SK-N-SH (cell line): Measurements from ENCODE around the gene SNX5.

ENCODE experiments used
- ELF1 ChIP-seq: IDR thresholded peaks from 2 replicates; pipeline ENCODE4 v1.4.0; 2012
- EP300 ChIP-seq, 2 experiments: IDR thresholded peaks; 2 replicates each; pipeline versions ENCODE4 v1.4.0 to v1.6.1; 2012; ENCODE audit warnings: borderline replicate concordance in 1 of 2, low read depth in 1 of 2, low read length in 1 of 2
- EZH2phosphoT487 ChIP-seq: fragments of 200-600 bp; sonication (generic); IDR thresholded peaks from 2 replicates; pipeline ENCODE4 v1.6.1; 2017; ENCODE audit warnings: low read depth, mixed run types, mild to moderate bottlenecking, antibody characterized with exemption, moderate library complexity, borderline replicate concordance
- GATA2 ChIP-seq: sonication (generic); formaldehyde crosslinking; IDR thresholded peaks from 2 replicates; pipeline ENCODE4 v1.5.0; 2020; ENCODE audit warnings: mild to moderate bottlenecking, missing genetic modification reagents
- MXI1 ChIP-seq: IDR thresholded peaks from 2 replicates; pipeline ENCODE4 v1.6.1; 2012; ENCODE audit warnings: mild to moderate bottlenecking, low read depth, low read length, improper control_type of control experiment
- PBX3 ChIP-seq: IDR thresholded peaks from 2 replicates; pipeline ENCODE4; 2012
- POLR2AphosphoS5 ChIP-seq: IDR thresholded peaks from 2 replicates; pipeline ENCODE4 v1.6.1; 2012; ENCODE audit warnings: low read depth, low read length
- RAD21 ChIP-seq: IDR thresholded peaks from 2 replicates; pipeline ENCODE4 v1.6.1; 2012; ENCODE audit warnings: mild to moderate bottlenecking, low read length
- SMC3 ChIP-seq: IDR thresholded peaks from 2 replicates; pipeline ENCODE4 v1.6.1; 2012; ENCODE audit warnings: low read depth, low read length, improper control_type of control experiment
- TF ChIP-seq, protein P1 (sequence below): fragments of 200-600 bp; sonication (generic); IDR thresholded peaks from 2 replicates; pipeline ENCODE4 v1.6.1; 2017; ENCODE audit warnings: antibody characterized with exemption, mild to moderate bottlenecking, moderate library complexity
- TF ChIP-seq, protein P2 (sequence below): IDR thresholded peaks from 2 replicates; pipeline ENCODE4 v1.6.1; 2012; ENCODE audit warnings: mild to moderate bottlenecking, low read depth, low read length, moderate library complexity
- TF ChIP-seq, protein P3 (sequence below): IDR thresholded peaks from 2 replicates; pipeline ENCODE4 v1.4.0; 2012; ENCODE audit warnings: low read depth, borderline replicate concordance

DNA sequence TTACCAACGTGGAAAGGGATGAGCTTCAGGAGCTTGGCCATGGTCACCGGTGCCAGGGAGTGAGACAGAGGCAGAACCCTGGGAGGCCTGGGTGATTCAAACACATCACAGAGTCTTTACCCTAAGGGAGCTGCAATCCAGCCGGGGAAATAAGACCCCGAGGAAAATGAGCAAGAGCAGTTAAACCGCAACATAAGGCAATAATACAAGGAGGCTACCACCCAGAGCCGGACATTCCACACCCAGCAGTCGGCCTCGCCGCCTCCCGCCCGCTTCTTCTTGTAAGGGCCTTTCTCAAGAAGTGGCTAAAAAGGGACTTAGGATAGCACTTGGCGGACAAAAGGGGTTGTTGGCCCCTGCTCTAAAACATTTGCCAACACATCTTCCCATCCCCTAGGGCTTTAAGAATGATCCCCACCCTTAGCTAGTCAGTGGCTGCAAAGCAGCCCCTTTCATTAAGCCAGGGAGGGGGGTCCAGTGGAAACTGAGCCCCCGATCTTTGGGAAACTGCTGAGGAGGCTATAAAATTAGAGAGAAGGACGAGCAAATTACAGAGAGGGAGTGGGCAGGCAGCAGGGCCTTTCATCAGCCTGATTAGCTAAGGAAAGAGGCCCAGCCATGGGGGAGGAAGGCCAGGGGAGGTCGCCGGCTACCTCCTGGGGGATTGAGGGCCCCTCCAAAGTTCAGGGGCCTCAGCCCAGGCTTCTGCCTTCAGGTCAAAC is 34.3 kb downstream of the SNX5 start:
- TF ChIP-seq EP300 (IDR thresholded peaks at IDR 0.05; ENCODE audit: borderline replicate concordance in 1 of 2, low read depth in 1 of 2, low read length in 1 of 2) = no peak
- no peak for TF ChIP-seq ELF1
- TF ChIP-seq, protein P1, sequence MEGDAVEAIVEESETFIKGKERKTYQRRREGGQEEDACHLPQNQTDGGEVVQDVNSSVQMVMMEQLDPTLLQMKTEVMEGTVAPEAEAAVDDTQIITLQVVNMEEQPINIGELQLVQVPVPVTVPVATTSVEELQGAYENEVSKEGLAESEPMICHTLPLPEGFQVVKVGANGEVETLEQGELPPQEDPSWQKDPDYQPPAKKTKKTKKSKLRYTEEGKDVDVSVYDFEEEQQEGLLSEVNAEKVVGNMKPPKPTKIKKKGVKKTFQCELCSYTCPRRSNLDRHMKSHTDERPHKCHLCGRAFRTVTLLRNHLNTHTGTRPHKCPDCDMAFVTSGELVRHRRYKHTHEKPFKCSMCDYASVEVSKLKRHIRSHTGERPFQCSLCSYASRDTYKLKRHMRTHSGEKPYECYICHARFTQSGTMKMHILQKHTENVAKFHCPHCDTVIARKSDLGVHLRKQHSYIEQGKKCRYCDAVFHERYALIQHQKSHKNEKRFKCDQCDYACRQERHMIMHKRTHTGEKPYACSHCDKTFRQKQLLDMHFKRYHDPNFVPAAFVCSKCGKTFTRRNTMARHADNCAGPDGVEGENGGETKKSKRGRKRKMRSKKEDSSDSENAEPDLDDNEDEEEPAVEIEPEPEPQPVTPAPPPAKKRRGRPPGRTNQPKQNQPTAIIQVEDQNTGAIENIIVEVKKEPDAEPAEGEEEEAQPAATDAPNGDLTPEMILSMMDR = no peak
- no peak for TF ChIP-seq MXI1
- TF ChIP-seq, protein P2, sequence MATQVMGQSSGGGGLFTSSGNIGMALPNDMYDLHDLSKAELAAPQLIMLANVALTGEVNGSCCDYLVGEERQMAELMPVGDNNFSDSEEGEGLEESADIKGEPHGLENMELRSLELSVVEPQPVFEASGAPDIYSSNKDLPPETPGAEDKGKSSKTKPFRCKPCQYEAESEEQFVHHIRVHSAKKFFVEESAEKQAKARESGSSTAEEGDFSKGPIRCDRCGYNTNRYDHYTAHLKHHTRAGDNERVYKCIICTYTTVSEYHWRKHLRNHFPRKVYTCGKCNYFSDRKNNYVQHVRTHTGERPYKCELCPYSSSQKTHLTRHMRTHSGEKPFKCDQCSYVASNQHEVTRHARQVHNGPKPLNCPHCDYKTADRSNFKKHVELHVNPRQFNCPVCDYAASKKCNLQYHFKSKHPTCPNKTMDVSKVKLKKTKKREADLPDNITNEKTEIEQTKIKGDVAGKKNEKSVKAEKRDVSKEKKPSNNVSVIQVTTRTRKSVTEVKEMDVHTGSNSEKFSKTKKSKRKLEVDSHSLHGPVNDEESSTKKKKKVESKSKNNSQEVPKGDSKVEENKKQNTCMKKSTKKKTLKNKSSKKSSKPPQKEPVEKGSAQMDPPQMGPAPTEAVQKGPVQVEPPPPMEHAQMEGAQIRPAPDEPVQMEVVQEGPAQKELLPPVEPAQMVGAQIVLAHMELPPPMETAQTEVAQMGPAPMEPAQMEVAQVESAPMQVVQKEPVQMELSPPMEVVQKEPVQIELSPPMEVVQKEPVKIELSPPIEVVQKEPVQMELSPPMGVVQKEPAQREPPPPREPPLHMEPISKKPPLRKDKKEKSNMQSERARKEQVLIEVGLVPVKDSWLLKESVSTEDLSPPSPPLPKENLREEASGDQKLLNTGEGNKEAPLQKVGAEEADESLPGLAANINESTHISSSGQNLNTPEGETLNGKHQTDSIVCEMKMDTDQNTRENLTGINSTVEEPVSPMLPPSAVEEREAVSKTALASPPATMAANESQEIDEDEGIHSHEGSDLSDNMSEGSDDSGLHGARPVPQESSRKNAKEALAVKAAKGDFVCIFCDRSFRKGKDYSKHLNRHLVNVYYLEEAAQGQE = no peak
- TF ChIP-seq RAD21 = no peak
- TF ChIP-seq GATA2 (CRISPR knock-in tag) = no peak
- no peak for TF ChIP-seq POLR2AphosphoS5
- no peak for TF ChIP-seq EZH2phosphoT487
- TF ChIP-seq, protein P3, sequence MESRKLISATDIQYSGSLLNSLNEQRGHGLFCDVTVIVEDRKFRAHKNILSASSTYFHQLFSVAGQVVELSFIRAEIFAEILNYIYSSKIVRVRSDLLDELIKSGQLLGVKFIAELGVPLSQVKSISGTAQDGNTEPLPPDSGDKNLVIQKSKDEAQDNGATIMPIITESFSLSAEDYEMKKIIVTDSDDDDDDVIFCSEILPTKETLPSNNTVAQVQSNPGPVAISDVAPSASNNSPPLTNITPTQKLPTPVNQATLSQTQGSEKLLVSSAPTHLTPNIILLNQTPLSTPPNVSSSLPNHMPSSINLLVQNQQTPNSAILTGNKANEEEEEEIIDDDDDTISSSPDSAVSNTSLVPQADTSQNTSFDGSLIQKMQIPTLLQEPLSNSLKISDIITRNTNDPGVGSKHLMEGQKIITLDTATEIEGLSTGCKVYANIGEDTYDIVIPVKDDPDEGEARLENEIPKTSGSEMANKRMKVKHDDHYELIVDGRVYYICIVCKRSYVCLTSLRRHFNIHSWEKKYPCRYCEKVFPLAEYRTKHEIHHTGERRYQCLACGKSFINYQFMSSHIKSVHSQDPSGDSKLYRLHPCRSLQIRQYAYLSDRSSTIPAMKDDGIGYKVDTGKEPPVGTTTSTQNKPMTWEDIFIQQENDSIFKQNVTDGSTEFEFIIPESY = no peak
- TF ChIP-seq SMC3 = no peak
- TF ChIP-seq PBX3 = no peak
